ENCODE measurements around the gene RAB9B.

DNA sequence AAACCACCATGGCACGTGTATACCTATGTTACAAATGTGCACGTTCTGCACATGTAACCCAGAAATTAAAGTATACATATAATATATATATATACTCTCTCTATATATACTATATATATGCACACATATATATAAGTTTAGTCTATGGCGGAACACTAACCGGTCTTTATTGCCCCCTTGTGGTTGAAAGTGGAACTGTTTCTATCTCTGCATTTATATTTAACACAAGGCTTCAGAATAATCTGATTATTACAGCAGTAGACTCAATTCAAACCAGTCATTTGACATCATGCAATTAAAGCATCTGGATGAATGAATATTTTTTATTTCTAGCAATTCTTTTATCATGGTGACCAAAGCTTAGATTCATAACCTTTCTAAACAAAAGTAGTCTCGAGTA is 14.6 kb downstream of the RAB9B start:
- TF ChIP-seq, protein P1, sequence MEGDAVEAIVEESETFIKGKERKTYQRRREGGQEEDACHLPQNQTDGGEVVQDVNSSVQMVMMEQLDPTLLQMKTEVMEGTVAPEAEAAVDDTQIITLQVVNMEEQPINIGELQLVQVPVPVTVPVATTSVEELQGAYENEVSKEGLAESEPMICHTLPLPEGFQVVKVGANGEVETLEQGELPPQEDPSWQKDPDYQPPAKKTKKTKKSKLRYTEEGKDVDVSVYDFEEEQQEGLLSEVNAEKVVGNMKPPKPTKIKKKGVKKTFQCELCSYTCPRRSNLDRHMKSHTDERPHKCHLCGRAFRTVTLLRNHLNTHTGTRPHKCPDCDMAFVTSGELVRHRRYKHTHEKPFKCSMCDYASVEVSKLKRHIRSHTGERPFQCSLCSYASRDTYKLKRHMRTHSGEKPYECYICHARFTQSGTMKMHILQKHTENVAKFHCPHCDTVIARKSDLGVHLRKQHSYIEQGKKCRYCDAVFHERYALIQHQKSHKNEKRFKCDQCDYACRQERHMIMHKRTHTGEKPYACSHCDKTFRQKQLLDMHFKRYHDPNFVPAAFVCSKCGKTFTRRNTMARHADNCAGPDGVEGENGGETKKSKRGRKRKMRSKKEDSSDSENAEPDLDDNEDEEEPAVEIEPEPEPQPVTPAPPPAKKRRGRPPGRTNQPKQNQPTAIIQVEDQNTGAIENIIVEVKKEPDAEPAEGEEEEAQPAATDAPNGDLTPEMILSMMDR (conservative IDR thresholded peaks at IDR 0.05) = peak; percentile 61
- TF ChIP-seq ZFX (IDR thresholded peaks at IDR 0.05) = no peak
